Measurements from ENCODE around the gene SERHL2.
"Not testable (repeated sequence)": the region's sequence is repeated elsewhere in the genome, so short reads cannot be mapped to it uniquely, and the experiment has no call there.

DNA sequence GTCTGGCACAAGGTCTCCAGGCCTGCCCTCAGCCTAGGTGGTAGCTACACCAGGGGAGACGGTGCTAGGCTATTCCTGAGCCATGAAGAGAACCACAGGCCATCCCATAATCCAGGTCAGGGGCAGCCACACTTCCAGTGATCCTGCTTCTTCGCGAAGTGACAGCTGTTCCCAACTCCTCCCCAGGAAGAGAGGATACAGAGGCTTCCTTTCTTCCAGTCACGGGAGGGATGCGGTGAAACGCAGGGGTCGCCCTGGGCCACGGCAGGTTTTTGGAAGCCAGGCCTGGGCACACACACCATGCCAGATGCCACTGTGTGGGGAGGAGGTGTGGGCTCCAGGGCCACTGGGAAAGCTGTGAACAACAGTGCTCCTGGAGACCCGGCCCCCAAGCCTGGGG, 23.4 kb downstream of the SERHL2 start:
- TF ChIP-seq, protein P1, sequence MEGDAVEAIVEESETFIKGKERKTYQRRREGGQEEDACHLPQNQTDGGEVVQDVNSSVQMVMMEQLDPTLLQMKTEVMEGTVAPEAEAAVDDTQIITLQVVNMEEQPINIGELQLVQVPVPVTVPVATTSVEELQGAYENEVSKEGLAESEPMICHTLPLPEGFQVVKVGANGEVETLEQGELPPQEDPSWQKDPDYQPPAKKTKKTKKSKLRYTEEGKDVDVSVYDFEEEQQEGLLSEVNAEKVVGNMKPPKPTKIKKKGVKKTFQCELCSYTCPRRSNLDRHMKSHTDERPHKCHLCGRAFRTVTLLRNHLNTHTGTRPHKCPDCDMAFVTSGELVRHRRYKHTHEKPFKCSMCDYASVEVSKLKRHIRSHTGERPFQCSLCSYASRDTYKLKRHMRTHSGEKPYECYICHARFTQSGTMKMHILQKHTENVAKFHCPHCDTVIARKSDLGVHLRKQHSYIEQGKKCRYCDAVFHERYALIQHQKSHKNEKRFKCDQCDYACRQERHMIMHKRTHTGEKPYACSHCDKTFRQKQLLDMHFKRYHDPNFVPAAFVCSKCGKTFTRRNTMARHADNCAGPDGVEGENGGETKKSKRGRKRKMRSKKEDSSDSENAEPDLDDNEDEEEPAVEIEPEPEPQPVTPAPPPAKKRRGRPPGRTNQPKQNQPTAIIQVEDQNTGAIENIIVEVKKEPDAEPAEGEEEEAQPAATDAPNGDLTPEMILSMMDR (IDR thresholded peaks at IDR 0.05) = not testable (repeated sequence)
- TF ChIP-seq EP300 (IDR thresholded peaks at IDR 0.05) = not testable (repeated sequence)

Data from gastroesophageal sphincter (tissue), 3 donors.